Loucy (cell line): ENCODE results near the gene SPRED2.

Source experiments
- H2AFZ ChIP-seq: fragments of 200-600 bp; sonication (generic); 2 replicates; pipeline ENCODE4 v1.6.0; 2016; ENCODE audit warnings: antibody characterized with exemption, mild to moderate bottlenecking, low read length, moderate library complexity
- H3F3A ChIP-seq: fragments of 200-600 bp; 2 replicates; pipeline ENCODE4 v1.6.0; 2016; ENCODE audit warnings: antibody characterized with exemption, low read depth, mild to moderate bottlenecking
- H3K27me3 ChIP-seq: fragments of 200-600 bp; sonication (generic); 2 replicates; pipeline ENCODE4 v1.6.1; 2014; ENCODE audit warnings: low read length, mild to moderate bottlenecking; ENCODE audit not compliant: insufficient read depth, poor library complexity, severe bottlenecking
- H3K36me3 ChIP-seq: fragments of 200-600 bp; sonication (generic); 2 replicates; pipeline ENCODE4 v1.6.1; 2016; ENCODE audit warnings: low read length; ENCODE audit not compliant: insufficient read depth
- H3K4me1 ChIP-seq: fragments of 200-600 bp; sonication (generic); 2 replicates; pipeline ENCODE4 v1.5.1; 2014; ENCODE audit warnings: low read length, mild to moderate bottlenecking; ENCODE audit not compliant: insufficient read depth, poor library complexity, severe bottlenecking
- H3K4me2 ChIP-seq: fragments of 200-600 bp; sonication (generic); 2 replicates; pipeline ENCODE4 v1.6.0; 2014; ENCODE audit warnings: antibody characterized with exemption, low read length, low read depth, mild to moderate bottlenecking; ENCODE audit not compliant: poor library complexity, severe bottlenecking
- H3K4me3 ChIP-seq: fragments of 200-600 bp; sonication (generic); 2 replicates; pipeline ENCODE4 v1.5.1; 2014; ENCODE audit warnings: low read length, mild to moderate bottlenecking, mixed read lengths; ENCODE audit not compliant: poor library complexity, severe bottlenecking
- H3K79me2 ChIP-seq: fragments of 200-600 bp; sonication (generic); 2 replicates; pipeline ENCODE4 v1.6.1; 2014; ENCODE audit warnings: low read length; ENCODE audit not compliant: insufficient read depth
- H3K9ac ChIP-seq: fragments of 200-600 bp; sonication (generic); 2 replicates; pipeline ENCODE4 v1.6.0; 2014; ENCODE audit warnings: mild to moderate bottlenecking, low read depth, low read length, moderate library complexity; ENCODE audit not compliant: poor library complexity, severe bottlenecking
- H3K9me2 ChIP-seq: fragments of 200-600 bp; sonication (generic); replicated peaks from 2 replicates; pipeline ENCODE4 v1.6.1; 2016; ENCODE audit warnings: low read depth, low read length, mixed read lengths
- H3K9me3 ChIP-seq: fragments of 200-600 bp; sonication (generic); 2 replicates; pipeline ENCODE4 v1.6.1; 2014; ENCODE audit warnings: mild to moderate bottlenecking, antibody characterized with exemption, low read length, low read depth; ENCODE audit not compliant: insufficient read depth
- H4K20me1 ChIP-seq: fragments of 200-600 bp; sonication (generic); 2 replicates; pipeline ENCODE4 v1.6.0; 2014; ENCODE audit warnings: antibody characterized with exemption, low read length, mild to moderate bottlenecking; ENCODE audit not compliant: insufficient read depth, poor library complexity, severe bottlenecking
- EZH2phosphoT487 ChIP-seq: fragments of 200-600 bp; IDR thresholded peaks from 2 replicates; pipeline ENCODE4 v1.6.1; 2018; ENCODE audit warnings: antibody characterized with exemption, mild to moderate bottlenecking, moderate library complexity, borderline replicate concordance
- TF ChIP-seq, protein P1 (sequence below): fragments of 200-600 bp; sonication (generic); conservative IDR thresholded peaks from 2 replicates; pipeline ENCODE4 v1.5.1; 2014; ENCODE audit warnings: mild to moderate bottlenecking, antibody characterized with exemption, low read length

Gene SPRED2

GRCh38 chr2:65411056-65411795 lies 21.2 kb downstream of the SPRED2 start:
- Histone ChIP-seq H3K9me3 (no peaks in the 10 kb centered on the region), H3K36me3 (no peaks in the 10 kb centered on the region), H3K4me3 (no peak overlapping the region), H4K20me1 (no peaks in the 10 kb centered on the region), H3K4me2 (no peak overlapping the region), H3K9me2 (no peaks in the 10 kb centered on the region), H3K79me2 (peaks cover 65% of the 10 kb centered on the region), H3K9ac (no peak overlapping the region), H3K27me3 (no peaks in the 10 kb centered on the region), H2AFZ (no peak overlapping the region), H3F3A (0 out of 2 replicates have a peak, but pooled peaks cover 2% of the 10 kb centered on the region), H3K4me1 (peaks cover 62% of the 10 kb centered on the region)
- TF ChIP-seq, protein P1, sequence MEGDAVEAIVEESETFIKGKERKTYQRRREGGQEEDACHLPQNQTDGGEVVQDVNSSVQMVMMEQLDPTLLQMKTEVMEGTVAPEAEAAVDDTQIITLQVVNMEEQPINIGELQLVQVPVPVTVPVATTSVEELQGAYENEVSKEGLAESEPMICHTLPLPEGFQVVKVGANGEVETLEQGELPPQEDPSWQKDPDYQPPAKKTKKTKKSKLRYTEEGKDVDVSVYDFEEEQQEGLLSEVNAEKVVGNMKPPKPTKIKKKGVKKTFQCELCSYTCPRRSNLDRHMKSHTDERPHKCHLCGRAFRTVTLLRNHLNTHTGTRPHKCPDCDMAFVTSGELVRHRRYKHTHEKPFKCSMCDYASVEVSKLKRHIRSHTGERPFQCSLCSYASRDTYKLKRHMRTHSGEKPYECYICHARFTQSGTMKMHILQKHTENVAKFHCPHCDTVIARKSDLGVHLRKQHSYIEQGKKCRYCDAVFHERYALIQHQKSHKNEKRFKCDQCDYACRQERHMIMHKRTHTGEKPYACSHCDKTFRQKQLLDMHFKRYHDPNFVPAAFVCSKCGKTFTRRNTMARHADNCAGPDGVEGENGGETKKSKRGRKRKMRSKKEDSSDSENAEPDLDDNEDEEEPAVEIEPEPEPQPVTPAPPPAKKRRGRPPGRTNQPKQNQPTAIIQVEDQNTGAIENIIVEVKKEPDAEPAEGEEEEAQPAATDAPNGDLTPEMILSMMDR: no peak
- no peak for TF ChIP-seq EZH2phosphoT487

DNA sequence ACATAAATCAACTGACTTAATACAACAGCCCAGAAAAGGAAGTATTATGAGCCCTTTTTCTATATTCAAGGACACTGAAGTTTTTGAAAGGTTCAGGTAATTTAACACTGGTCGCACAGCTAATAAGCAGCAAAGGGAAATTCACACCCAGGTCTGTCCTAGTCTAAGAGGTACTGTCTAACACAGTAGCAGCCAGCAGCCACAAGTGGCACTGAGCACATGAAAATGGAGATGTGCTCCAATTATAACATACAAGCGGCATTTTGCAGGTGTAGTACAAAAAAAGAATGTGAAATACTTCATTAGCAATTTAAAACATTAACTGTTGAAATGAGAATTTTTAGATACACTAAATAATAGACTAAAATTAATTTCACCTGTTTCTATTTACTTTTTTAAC lies 23.4 kb downstream of the SPRED2 start:
- H3K4me2 ChIP-seq: no peak overlapping the region
- no peak overlapping the region for H3K9ac ChIP-seq
- no peaks in the 10 kb centered on the region for H4K20me1 ChIP-seq
- H3K9me2 ChIP-seq: no peaks in the 10 kb centered on the region
- H3K4me1 ChIP-seq: peaks cover 54% of the 10 kb centered on the region
- H3K27me3 ChIP-seq: no peaks in the 10 kb centered on the region
- H3F3A ChIP-seq: 0 out of 2 replicates have a peak, but pooled peaks cover 2% of the 10 kb centered on the region
- no peaks in the 10 kb centered on the region for H3K36me3 ChIP-seq
- H3K79me2 ChIP-seq: peaks cover 63% of the 10 kb centered on the region
- no peaks in the 10 kb centered on the region for H3K9me3 ChIP-seq
- no peak overlapping the region for H3K4me3 ChIP-seq
- no peak overlapping the region for H2AFZ ChIP-seq
- no peak for TF ChIP-seq EZH2phosphoT487
- TF ChIP-seq, protein P1: no peak

DNA sequence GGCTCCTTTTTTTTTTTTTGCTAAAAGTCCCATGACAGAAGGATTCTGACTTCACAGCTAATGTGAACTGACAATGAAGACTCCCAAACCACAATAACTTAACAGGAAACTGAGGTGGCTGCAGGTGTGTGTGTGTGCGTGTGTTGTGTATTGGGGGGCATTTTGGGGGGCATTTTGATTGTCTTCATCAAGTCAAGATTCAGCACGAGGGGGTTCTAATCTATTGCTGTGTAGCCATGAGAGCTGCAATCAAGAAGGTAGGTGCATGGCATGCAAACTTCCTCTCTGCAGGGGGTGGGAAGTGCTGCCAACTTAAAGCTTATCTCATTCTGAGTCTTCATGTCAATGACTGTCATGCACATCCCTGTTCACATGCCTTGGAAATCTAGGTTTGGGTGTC lies 25.2 kb downstream of the SPRED2 start:
- no peak overlapping the region for H3K4me3 ChIP-seq
- H3K4me2 ChIP-seq: peak overlapping the region; percentile 51
- TF ChIP-seq, protein P1: no peak
- no peak for TF ChIP-seq EZH2phosphoT487
- H2AFZ ChIP-seq: no peak overlapping the region
- peaks cover 40% of the 10 kb centered on the region for H3K4me1 ChIP-seq
- H3K9me2 ChIP-seq: no peaks in the 10 kb centered on the region
- H4K20me1 ChIP-seq: no peaks in the 10 kb centered on the region
- 0 out of 2 replicates have a peak, but pooled peaks cover 2% of the 10 kb centered on the region for H3F3A ChIP-seq
- H3K27me3 ChIP-seq: no peaks in the 10 kb centered on the region
- no peaks in the 10 kb centered on the region for H3K36me3 ChIP-seq
- H3K9ac ChIP-seq: peak overlapping the region; percentile 13
- no peaks in the 10 kb centered on the region for H3K9me3 ChIP-seq
- peaks cover 64% of the 10 kb centered on the region for H3K79me2 ChIP-seq
